Left cardiac atrium (tissue), 4 donors: ENCODE data around the gene BTK. TPM values are rescaled to one million over a fixed set of nuclear protein-coding genes. Genes with fewer than 3 reads are reported as not detected.
A peak's percentile ranks its signal among the peaks of the same experiment; 100 is the strongest.
"Not testable (repeated sequence)": the region's sequence is repeated elsewhere in the genome, so short reads cannot be mapped to it uniquely, and the experiment has no call there.

Experiments
- ATAC-seq, 2 donors: fragments of 200-7000 bp; cut with Tn5 transposase; one replicate each; pipeline ENCODE4 v1.9.1; 2020; ENCODE audit warnings: mild to moderate bottlenecking in 2 of 2, moderate library complexity in 2 of 2
- DNase-seq: peaks from one replicate; pipeline ENCODE4 v3.0.0-alpha.2; 2020
- intact Hi-C, 2 donors: fragments of 100-400 bp; cut with DNase I; formaldehyde crosslinking; loops; one replicate each; pipeline versions ENCODE4 v1.14.1 to v1.15.1; 2022 to 2023
- total RNA-seq, 2 donors: library from RNA; stranded (reverse); fragmentation: NEBNext Ultra II Directional; extraction: Animal tissue kit (Norgen Biotek cat#: 25700); gene quantifications; one replicate each; pipeline ENCODE4 v1.2.1, GENCODE V29; 2021
- donor health status: DM: no; HTN: yes; CAD: no.
- donor health status: DM: no; HTN: yes; CAD: no; lungs with severe emphysema.
- donor health status: DM: yes; HTN: yes; CAD: no.
- donor health status: Dilated cardiomyopathy.

BTK gene
- total RNA-seq, 2 donors from 2014 or later, result 3.5 to 5.9 TPM

DNA sequence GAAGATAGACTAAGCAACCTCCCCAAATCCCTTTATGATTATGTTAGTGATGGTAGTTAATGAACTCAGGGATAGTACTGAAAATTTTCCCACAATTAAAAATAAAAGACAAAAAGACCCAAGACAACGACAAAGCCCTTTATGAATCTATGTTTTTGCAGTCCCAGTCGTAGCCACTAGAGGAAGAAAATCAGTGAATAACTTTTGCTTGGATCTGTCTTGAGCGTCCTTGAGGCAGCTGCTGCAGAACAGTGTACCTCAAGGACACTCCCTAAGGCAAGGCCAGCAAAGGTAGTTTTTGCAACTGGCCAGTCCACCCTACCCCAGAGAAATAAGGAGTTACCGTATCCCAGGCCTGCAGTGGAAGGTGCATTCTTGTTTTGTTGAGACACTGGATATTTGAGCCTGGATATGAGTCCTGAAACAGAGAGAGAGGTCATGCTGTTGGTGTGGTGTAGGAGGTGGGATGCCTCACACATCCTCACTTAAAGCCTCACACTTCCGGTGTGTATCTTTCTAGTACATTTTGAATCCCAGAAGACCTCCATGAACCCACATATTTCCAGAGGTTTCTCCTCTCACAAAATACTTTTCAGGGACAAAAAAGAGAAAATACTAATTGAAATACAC is 28.7 kb downstream of the BTK start:
- intact Hi-C loops, result no loop called here
- no peak for ATAC-seq
- DNase-seq, result no peak

- DNase-seq (no peak), ATAC-seq (no peak)
- intact Hi-C loops, result no loop called here
Measured at GRCh38 chrX:101349193-101349562, 36.8 kb downstream of the BTK start.

DNA sequence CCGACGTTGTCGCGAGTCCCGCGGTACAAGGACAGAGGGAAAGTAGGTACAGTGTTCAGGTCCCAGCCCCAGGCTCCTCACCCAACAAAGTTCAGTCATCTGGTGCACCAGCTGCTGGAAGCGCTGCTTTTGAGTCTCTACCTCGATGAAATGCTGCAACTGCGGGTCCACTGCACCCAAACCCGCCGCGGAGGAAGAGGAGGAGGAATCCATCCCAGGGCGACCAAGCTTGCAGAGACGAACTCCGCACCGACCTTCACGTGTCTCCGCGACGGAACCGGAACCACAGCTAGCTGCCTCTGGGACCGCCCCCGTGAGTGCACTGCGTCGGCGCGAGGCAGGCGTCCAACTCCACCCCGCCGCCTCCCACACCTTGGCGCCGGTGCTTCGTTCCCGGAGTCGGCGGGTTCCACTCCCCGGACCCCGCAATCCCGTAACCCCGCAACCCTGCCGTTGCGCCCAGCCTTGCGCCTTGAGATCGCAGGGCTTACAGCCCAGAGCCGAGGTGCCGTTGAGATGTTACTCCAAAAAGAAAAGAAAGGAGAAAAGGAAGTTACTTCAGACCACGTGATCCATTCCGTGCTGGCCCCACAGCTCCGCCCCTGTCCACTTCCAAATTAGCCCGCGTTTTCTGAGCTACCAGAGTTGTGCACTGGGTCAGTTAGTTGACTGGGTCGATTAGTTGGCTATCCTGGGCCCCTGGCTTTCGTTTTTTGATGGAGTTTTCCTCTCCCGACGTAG is 37.4 kb downstream of the BTK start, which contains the start of gene TIMM8A:
TSS of gene TIMM8A (minus strand) at position 291 of the 741 bp plus-strand sequence. CDS start at position 213, 78 bp downstream.
- ATAC-seq, result peak; percentile 99 to 100
- intact Hi-C loops, result no loop called here
- peak; percentile 85 for DNase-seq

GRCh38 chrX:101347859-101348451 is 38.0 kb downstream of the BTK start:
- intact Hi-C loops, result no loop called here
- DNase-seq (no peak), ATAC-seq (peak; percentile 28 to 39)

GRCh38 chrX:101337776-101338271 is 48.2 kb downstream of the BTK start:
- DNase-seq (no peak), ATAC-seq (no peak)
- intact Hi-C loops, result no loop called here

DNA sequence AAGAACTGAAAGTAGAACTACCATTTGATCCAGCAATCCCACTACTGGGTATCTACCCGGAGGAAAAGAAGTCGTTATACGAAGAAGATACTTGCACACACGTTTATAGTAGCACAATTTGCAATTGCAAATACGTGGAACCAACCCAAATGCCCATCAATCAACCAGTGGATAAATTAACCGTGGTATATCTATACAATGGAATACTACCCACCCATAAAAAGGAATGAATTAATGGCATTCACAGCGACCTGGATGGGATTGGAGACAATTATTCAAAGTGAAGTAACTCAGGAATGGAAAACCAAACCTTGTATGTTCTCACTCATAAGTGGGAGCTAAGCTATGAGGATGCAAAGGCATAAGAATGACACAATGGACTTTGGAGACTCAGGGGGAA is 51.7 kb downstream of the BTK start:
- intact Hi-C loops, ATAC-seq: not testable (repeated sequence)

GRCh38 chrX:101326600-101326999 is 59.4 kb downstream of the BTK start:
- DNase-seq, ATAC-seq, intact Hi-C loops: not testable (repeated sequence)

More for the DNA sequence above, 51.7 kb downstream of the BTK start:
- DNase-seq, result not testable (repeated sequence)

DNA sequence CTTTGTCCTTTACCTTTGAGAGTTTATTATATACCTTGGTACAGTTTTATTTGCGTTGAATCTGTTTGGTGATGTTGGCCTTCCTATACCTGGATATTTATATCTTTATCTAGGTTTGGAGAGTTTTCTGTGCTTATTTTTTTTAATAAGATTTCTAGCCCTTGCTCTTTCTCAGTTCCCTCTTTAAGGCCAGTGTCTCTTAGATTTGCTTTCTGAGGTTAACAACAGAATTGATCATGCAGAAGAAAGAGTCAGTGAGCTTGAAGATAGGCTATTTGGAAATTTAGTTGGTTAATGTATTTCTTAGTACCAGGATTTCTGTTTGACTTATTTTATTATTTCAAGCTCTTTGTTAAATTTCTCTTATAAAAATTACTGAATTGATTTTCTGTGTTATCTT is 82.2 kb downstream of the BTK start:
- ATAC-seq, result no peak
- intact Hi-C loops, result no loop called here
- no peak for DNase-seq

Other genes with a start within 250 kb of the BTK start
- under 1 TPM; 0.05 to 0.12 TPM for gene DRP2, start 166.4 kb downstream of the BTK start, total RNA-seq
- gene TAF7L, start 94.9 kb downstream of the BTK start, total RNA-seq, result under 1 TPM in 1 of 2 donors, not detected in 1; 0.15 TPM
- gene TIMM8A, start 37.4 kb downstream of the BTK start, total RNA-seq, result 10 to 100 TPM; 18.1 to 21.3 TPM
- gene RPL36A, start 4.8 kb upstream of the BTK start, total RNA-seq, result 100 to 1,000 TPM in 1 of 2 donors, 10 to 100 TPM in 1; 98.2 to 109 TPM
- 10 to 100 TPM; 17.8 to 23.8 TPM for gene GLA, start 21.7 kb upstream of the BTK start, total RNA-seq
- 10 to 100 TPM; 52.7 to 70.6 TPM for gene HNRNPH2, start 22.0 kb upstream of the BTK start, total RNA-seq
- 10 to 100 TPM in 1 of 2 donors, 1 to 10 TPM in 1; 7.6 to 10.4 TPM for gene ARMCX4, start 99.3 kb upstream of the BTK start, total RNA-seq
- 10 to 100 TPM; 29.3 to 31.8 TPM for gene ARMCX1, start 164.4 kb upstream of the BTK start, total RNA-seq
- 10 to 100 TPM; 30.3 to 30.4 TPM for gene ARMCX6, start 231.8 kb upstream of the BTK start, total RNA-seq
- gene ARMCX3, start 237.0 kb upstream of the BTK start, total RNA-seq, result 10 to 100 TPM; 58.8 to 76.1 TPM